Cardiac atrium fibroblast (primary cell): Measurements from ENCODE around the gene CSTPP1. TPM values are rescaled to one million over a fixed set of nuclear protein-coding genes. Genes with fewer than 3 reads are reported as not detected.

ENCODE experiments used
- total RNA-seq: library from RNA; depleted of rRNA; stranded (reverse); fragments of >200 nt; gene quantifications from 2 replicates; pipeline ENCODE4 v1.2.3, GENCODE V29; 2015

CSTPP1 gene
- total RNA-seq: 11.3 and 27.8 TPM in 2 replicates

GRCh38 chr11:46936138-46937110 lies at the start of gene CSTPP1:
Gene CSTPP1, plus strand, starts transcription at chr11:46936761. Its CDS starts 45 bp downstream, at chr11:46936806.

GRCh38 chr11:46918083-46918787 lies 18.3 kb upstream of the CSTPP1 start, which contains the start of gene LRP4:
Gene LRP4, minus strand, starts transcription at chr11:46918550. Its CDS starts 171 bp downstream, at chr11:46918379.

GRCh38 chr11:47176328-47177228 lies 240.0 kb downstream of the CSTPP1 start, which contains the start of gene ARFGAP2:
Gene ARFGAP2, minus strand, starts transcription at chr11:47176879. Its CDS starts 26 bp downstream, at chr11:47176853.

GRCh38 chr11:47186076-47186699 lies 249.6 kb downstream of the CSTPP1 start, which contains the start of gene PACSIN3:
Gene PACSIN3, minus strand, starts transcription at chr11:47186434. Its CDS starts 3,707 bp downstream, at chr11:47182727.

Other genes starting within 250 kb of the CSTPP1 start
- 39.9 and 50.1 TPM in 2 replicates for gene ARHGAP1, start 236.1 kb upstream of the CSTPP1 start, total RNA-seq
- gene ZNF408, start 235.7 kb upstream of the CSTPP1 start, total RNA-seq: 12.5 and 19.0 TPM in 2 replicates
- gene F2, start 217.5 kb upstream of the CSTPP1 start, total RNA-seq: not detected in 2 replicates
- gene CKAP5, start 90.5 kb upstream of the CSTPP1 start, total RNA-seq: 34.5 and 37.4 TPM in 2 replicates
- gene LRP4, start 18.2 kb upstream of the CSTPP1 start, total RNA-seq: 0.72 and 1.5 TPM in 2 replicates
- 72.3 and 87.2 TPM in 2 replicates for gene ARFGAP2, start 240.1 kb downstream of the CSTPP1 start, total RNA-seq
- 13.2 and 17.2 TPM in 2 replicates for gene PACSIN3, start 249.7 kb downstream of the CSTPP1 start, total RNA-seq